ENCODE results near the gene GGN.

DNA sequence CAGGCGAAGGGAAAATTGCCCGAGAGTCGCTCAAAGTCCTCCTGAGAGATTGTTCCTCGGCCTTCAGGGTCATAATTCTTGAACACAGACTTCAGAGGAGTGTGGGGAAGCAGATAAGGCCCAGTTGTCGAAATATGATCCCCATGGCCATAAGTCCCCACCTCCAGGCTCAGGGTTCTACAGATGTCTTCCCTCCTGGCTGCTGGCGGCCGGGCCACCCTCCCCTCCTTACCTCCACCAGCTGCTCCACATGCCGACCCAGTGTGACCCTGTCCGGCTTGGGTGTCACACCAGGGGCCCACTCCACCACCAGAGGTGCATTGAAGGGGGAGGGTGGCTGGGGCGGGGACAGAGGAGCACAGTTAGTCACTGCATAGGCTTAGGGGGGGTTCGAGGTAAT is 25.1 kb upstream of the GGN start:
- TF ChIP-seq POLR2A (IDR thresholded peaks at IDR 0.05): no peak
- no peak for TF ChIP-seq CTCF (IDR thresholded peaks at IDR 0.05)

Data from Peyer's patch (tissue), 4 donors.